ENCODE measurements around the gene PPIL1. TPM values are rescaled to one million over a fixed set of nuclear protein-coding genes. Genes with fewer than 3 reads are reported as not detected.
A peak's percentile ranks its signal among the peaks of the same experiment; 100 is the strongest.

PPIL1 gene
- total RNA-seq, result 60.3 TPM
- long read RNA-seq, transcript PPIL1-201 (4 exons, 1,739 nt), result major isoform, 50 of 69 reads
- long read RNA-seq, partial matches to known transcripts, result 17 of 69 reads
- long read RNA-seq, other reads (novel, unspliced or antisense), result 1 of 69 reads

GRCh38 chr6:36874443-36875249, at the start of gene PPIL1:
Gene PPIL1 (minus strand): TSS chr6:36874803. CDS start chr6:36874772, 31 bp downstream.
- intact Hi-C loops (cut with micrococcal nuclease), result no loop called here
- ATAC-seq (peak; percentile 85), DNase-seq (peak; percentile 86)

GRCh38 chr6:36924131-36924530, 49.5 kb upstream of the PPIL1 start:
- ATAC-seq (no peak), DNase-seq (no peak)
- intact Hi-C loops (cut with micrococcal nuclease), result no loop called here

- DNase-seq (no peak), ATAC-seq (peak; percentile 19)
- intact Hi-C loops (cut with micrococcal nuclease), result no loop called here
These were observed 45.9 kb upstream of the PPIL1 start for GRCh38 chr6:36920546-36920945.

GRCh38 chr6:36920049-36920448, 45.4 kb upstream of the PPIL1 start:
- intact Hi-C loops (cut with micrococcal nuclease), result no loop called here

GRCh38 chr6:36917541-36918193, 43.1 kb upstream of the PPIL1 start:
- intact Hi-C loops (cut with micrococcal nuclease), result no loop called here
- DNase-seq, result peak; percentile 44

More at GRCh38 chr6:36920049-36920448, 45.4 kb upstream of the PPIL1 start:
- ATAC-seq (no peak), DNase-seq (no peak)

GRCh38 chr6:36916126-36916525, 41.5 kb upstream of the PPIL1 start:
- ATAC-seq, result no peak
- DNase-seq, result no peak
- intact Hi-C loops (cut with micrococcal nuclease), result no loop called here

More at GRCh38 chr6:36917541-36918193, 43.1 kb upstream of the PPIL1 start:
- ATAC-seq, result peak; percentile 70

GRCh38 chr6:36915599-36915998, 41.0 kb upstream of the PPIL1 start:
- ATAC-seq, result no peak
- no peak for DNase-seq
- intact Hi-C loops (cut with micrococcal nuclease), result no loop called here

- ATAC-seq (no peak), DNase-seq (no peak)
- intact Hi-C loops (cut with micrococcal nuclease), result no loop called here
These were observed 39.7 kb upstream of the PPIL1 start for GRCh38 chr6:36914227-36914794.

GRCh38 chr6:36913082-36913481, 38.5 kb upstream of the PPIL1 start:
- intact Hi-C loops (cut with micrococcal nuclease), result no loop called here
- ATAC-seq (no peak), DNase-seq (no peak)

- ATAC-seq (no peak), DNase-seq (no peak)
- intact Hi-C loops (cut with micrococcal nuclease), result no loop called here
These were observed 38.0 kb upstream of the PPIL1 start for GRCh38 chr6:36912586-36912985.

GRCh38 chr6:36912030-36912454, 37.4 kb upstream of the PPIL1 start:
- intact Hi-C loops (cut with micrococcal nuclease), result no loop called here
- no peak for DNase-seq
- no peak for ATAC-seq

GRCh38 chr6:36908747-36909146, 34.1 kb upstream of the PPIL1 start:
- ATAC-seq, result no peak
- DNase-seq, result no peak
- intact Hi-C loops (cut with micrococcal nuclease), result no loop called here

GRCh38 chr6:36907781-36908180, 33.2 kb upstream of the PPIL1 start:
- DNase-seq (peak; percentile 68), ATAC-seq (peak; percentile 90)
- intact Hi-C loops (cut with micrococcal nuclease), result no loop called here

GRCh38 chr6:36906539-36907325, 32.1 kb upstream of the PPIL1 start:
- ATAC-seq (peak; percentile 91), DNase-seq (peak; percentile 84)
- intact Hi-C loops (cut with micrococcal nuclease), result no loop called here

GRCh38 chr6:36904851-36905393, 30.3 kb upstream of the PPIL1 start:
- intact Hi-C loops (cut with micrococcal nuclease), result no loop called here
- ATAC-seq, result no peak
- DNase-seq, result no peak

- DNase-seq (no peak), ATAC-seq (no peak)
- intact Hi-C loops (cut with micrococcal nuclease), result no loop called here
These were observed 29.5 kb upstream of the PPIL1 start for GRCh38 chr6:36904114-36904513.

GRCh38 chr6:36897609-36898008, 23.0 kb upstream of the PPIL1 start:
- DNase-seq, result no peak
- intact Hi-C loops (cut with micrococcal nuclease), result loop anchor here (10.0 kb wide), 1 partner anchor 77 kb away; no protein-coding TSS in a partner anchor

GRCh38 chr6:36893976-36894932, 19.7 kb upstream of the PPIL1 start:
- ATAC-seq (no peak), DNase-seq (no peak)
- intact Hi-C loops (cut with micrococcal nuclease), result loop anchor here (10.0 kb wide), 1 partner anchor 81 kb away; no protein-coding TSS in a partner anchor

More at GRCh38 chr6:36897609-36898008, 23.0 kb upstream of the PPIL1 start:
- ATAC-seq, result peak; percentile 63
